GM12873 (cell line): ENCODE results near the gene AANAT.

ENCODE experiments used
- CTCF ChIP-seq: IDR thresholded peaks from 2 replicates; pipeline ENCODE4 v1.5.1; 2012; ENCODE audit warnings: low read depth, mild to moderate bottlenecking, moderate library complexity, low read length, control low read depth; ENCODE audit not compliant: insufficient read depth; ENCODE audit errors: missing control alignments

The AANAT gene

GRCh38 chr17:76442341-76443338, 24.8 kb upstream of the AANAT start:
- no peak for TF ChIP-seq CTCF

DNA sequence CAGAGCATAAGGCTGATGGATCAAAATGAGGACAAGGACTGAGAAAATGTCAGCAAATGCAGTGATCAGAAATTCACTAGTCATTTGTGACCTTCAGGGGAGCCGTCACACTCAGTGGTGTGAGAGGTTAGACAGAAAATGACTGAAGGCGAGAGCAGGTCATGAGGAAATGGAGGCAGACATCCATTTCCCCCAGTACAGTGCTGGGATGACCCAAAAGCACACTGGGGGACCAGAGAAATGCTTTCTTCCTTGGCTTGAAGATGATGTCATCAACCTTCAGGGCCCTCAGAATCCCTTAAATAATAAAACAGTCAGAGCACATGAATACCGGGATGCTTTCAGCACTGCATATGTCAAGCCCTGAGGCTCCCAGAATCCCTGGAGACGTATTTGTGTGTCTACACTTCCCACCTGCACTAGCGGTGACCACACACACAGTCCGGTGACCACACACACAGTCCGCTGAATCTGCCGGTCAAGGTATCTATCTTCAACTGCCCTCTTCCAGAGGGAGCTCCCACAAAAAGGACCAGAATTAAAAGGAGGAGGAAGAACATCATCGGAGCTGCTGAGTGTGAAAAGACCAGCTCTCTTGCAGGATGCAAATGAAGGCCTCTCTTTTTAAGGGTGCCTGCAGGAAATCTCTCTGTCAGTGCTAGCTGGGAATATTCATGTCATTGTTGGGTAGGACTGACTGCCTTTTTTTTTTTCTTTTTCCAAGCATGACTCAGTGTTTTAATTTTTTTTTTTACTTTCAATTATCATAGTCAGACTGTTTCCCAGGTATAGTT, 22.7 kb upstream of the AANAT start:
- TF ChIP-seq CTCF = no peak

DNA sequence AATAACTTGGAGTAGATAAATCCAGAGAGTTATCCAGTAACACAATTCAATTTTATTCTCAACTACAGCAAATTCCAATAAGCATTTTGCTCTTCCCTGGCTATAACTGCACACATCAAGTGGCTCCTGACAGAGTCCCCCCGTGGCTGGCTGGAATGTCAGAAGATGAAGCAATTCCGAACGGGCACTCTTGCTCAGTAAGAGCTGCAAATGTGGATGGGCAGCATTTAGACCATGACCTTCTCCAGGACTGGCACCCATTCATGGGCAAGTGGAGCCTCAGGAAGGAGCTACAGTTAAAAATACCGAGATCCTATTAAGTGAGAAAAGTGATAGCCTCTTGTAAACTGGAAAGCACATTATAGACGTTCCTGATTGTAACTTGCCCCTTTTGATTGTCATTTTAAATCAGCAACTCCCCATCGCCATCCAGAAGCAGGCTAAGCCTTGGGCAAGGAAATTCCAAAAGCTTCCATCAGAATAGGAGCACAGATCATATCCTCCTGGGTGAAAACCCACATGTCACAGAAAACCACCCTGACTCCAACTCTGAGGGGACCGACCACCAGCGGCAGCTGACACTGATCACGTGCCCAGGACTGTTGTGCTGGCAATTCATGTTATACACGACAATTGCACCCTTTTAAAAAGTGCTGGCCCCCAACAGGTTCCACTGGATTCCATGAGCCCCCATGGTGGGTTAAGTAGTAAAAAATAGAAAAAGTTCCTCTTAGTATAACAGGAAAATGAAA, 21.5 kb upstream of the AANAT start:
- TF ChIP-seq CTCF = no peak

DNA sequence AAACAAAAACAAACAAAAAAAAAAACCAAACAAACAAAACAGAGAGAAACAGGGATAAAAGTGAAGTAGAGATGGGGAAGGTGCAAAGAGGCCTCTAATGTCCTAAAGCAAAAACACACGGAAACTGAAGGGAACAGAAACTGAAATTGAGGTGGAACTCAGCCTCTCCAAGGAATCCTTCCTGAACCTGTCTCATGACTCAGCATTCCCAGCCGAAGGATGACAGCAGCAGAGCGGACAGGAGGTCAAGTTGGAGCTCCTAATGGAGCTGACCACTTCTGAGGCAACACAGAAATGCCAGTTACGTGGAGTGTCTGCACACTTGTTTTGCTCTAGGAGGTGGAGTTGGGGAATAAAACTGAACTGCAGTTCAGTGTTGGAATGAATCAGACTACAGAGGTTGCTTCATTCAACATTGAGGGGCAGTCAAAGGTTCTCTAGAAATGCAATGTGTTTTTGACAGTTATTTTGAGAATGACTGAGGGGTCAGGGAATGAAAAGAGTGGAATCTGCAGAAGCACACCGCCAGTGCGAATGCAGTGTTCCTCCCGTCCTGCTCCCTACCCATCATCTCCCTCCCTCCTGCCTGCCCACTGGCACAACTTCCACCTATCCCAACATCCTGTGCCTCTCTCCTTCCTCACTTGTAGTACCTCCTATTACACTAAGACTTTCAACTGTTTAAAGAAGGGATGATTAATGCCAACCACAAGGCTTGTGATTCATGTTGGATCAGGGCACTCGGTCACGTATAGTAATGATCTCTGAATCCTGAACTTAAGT, 20.8 kb upstream of the AANAT start:
- no peak for TF ChIP-seq CTCF

- no peak for TF ChIP-seq CTCF
Observed at GRCh38 chr17:76447931-76448652, 19.3 kb upstream of the AANAT start.

DNA sequence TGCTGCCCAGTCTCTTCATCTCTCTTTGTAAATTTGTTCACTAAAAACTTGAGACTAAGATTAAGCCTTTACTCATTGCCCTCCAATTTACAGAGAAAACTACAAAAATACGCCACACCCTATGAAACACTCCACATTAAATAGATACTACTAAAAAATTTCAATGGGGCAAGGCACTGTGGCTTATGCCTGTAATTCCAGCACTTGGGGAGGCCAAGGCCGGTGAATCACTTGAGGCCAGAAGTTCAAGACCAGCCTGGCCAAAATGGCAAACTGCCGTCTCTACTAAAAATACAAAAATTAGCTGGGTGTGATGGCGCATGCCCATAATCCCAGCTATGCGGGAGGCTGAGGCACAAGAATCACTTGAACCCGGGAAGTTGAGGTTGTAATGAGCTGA, 18.3 kb upstream of the AANAT start:
- no peak for TF ChIP-seq CTCF
